Peyer's patch (tissue), 4 donors: ENCODE data around the gene RPL35A.

Source experiments
- POLR2A ChIP-seq, 2 donors: fragments of 450-650 bp; IDR thresholded peaks; one replicate each; pipeline ENCODE4 v1.5.1; 2017; ENCODE audit warnings: antibody characterized with exemption in 2 of 2, mild to moderate bottlenecking in 2 of 2, moderate library complexity in 2 of 2
- TF ChIP-seq, protein P1 (sequence below), 6 experiments: fragments of 450-650 bp in 4 of 6; fragments of 200-600 bp in 2 of 6; sonication (generic) in 1 of 6; IDR thresholded peaks; one replicate each; pipeline ENCODE4 v1.5.1; 2017 to 2019; ENCODE audit warnings: antibody characterized with exemption in 6 of 6, mild to moderate bottlenecking in 3 of 6, moderate library complexity in 1 of 6

DNA sequence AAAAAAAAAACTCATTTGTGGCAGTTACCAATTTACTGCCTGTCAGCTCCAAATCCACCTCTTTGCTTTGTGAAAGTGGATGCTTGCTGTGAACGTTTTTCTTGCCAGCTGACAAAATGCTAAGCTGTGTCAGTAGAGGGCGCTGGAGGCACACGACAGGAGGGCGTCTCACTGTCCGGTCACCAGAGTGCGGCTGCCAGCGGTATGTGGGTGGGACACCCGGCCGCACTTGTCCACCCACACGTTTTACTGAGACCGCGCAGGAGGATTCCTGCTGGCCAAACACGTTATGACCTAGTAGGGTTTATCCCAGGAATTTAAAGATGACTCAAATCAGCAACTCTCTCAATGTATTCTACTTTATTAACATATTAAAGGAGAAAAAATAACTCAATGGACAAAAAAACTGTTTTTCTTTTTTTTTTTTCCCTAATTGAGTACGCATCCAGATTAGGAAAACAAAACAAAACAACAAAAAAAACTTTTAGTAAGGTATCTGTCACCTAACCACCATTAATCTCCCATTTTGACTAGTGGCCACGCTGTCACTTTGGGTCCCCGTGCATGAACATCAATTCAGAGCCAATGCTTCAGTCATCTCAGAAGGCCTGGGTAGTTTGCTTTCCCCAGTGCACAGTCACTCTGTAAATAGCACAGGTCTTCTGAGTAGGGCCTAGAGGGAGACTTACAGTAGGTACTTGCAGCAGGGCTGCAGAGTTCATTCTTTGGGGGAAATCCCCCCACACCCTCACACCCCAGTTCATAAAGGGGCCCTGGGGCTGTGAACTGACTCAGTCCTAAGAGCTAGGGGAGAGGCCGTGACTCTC lies 43.8 kb upstream of the RPL35A start:
- no peak for TF ChIP-seq POLR2A (IDR thresholded peaks at IDR 0.05)
- TF ChIP-seq, protein P1, sequence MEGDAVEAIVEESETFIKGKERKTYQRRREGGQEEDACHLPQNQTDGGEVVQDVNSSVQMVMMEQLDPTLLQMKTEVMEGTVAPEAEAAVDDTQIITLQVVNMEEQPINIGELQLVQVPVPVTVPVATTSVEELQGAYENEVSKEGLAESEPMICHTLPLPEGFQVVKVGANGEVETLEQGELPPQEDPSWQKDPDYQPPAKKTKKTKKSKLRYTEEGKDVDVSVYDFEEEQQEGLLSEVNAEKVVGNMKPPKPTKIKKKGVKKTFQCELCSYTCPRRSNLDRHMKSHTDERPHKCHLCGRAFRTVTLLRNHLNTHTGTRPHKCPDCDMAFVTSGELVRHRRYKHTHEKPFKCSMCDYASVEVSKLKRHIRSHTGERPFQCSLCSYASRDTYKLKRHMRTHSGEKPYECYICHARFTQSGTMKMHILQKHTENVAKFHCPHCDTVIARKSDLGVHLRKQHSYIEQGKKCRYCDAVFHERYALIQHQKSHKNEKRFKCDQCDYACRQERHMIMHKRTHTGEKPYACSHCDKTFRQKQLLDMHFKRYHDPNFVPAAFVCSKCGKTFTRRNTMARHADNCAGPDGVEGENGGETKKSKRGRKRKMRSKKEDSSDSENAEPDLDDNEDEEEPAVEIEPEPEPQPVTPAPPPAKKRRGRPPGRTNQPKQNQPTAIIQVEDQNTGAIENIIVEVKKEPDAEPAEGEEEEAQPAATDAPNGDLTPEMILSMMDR (IDR thresholded peaks at IDR 0.05), result peak; percentile 61 to 88 (median 84)
